HG03025 (cell line): Measurements from ENCODE around the gene FMN1.

ENCODE experiments used
- ATAC-seq: cut with Tn5 transposase; IDR thresholded peaks from one replicate; pipeline ENCODE4 v1.9.1; 2021; ENCODE audit warnings: mild to moderate bottlenecking, moderate library complexity; ENCODE audit not compliant: unreplicated experiment, low FRiP score

Gene FMN1

DNA sequence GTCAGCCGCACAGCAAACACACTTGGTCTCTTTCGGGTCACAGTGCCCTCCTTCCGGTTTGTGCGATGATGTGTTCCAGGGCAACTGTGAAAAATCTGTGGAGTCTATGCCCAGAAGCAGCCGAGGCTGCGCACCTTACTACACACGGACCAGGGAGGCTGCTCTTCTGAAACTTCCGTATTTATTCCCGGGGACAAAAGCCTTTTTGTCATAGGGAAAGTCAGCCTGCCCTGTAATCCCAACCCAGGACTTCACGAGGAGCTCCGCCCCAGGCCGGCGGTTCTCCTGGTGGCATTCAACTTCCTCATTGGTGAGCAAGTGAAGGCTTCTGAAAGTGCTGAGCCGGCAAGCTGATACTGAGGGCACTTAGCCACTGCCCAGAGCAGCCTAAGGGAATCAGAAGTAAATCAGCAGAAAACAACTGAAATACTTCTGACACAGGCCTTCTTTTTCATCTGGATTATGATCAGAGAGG lies 126.5 kb downstream of the FMN1 start:
- ATAC-seq = no peak

DNA sequence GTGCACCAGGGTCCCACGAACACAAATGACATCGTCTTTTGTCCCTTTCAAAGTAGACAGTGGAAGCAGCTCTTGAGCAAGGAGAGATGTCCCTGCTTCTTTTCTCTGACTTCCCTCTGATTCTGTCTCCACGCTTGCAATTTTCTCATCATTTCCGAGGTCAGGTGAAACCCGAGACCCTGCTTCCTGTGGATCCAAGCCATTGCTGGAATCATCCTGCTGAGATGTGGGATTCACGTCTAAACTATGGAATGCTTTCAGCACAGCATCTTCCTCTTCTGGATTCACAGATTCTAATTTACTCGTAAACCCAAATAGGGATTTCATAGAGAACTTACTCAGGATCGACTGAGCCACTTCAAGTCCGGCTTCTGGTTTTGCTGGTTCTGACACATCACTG lies 127.1 kb downstream of the FMN1 start:
- ATAC-seq = no peak

DNA sequence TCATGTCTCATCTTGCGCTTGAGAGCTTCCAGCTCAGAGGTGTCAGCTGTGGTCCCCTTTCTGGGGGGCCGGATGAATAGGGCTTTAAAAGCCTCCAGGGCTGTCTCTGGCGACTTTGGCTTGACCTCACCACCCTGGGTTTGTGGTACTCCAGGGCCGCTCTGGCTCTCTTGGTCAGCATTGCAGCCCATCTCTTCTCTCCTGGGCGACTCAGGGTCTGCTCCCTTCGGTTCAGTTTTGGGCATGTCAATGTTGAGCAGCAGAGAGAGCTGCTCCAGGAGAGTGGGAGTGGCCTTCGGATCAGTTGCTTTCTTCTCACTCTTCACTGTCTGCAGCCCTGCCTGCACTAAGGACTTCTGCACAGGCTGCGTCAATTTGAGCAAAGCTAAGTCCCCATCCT lies 127.9 kb downstream of the FMN1 start:
- no peak for ATAC-seq

DNA sequence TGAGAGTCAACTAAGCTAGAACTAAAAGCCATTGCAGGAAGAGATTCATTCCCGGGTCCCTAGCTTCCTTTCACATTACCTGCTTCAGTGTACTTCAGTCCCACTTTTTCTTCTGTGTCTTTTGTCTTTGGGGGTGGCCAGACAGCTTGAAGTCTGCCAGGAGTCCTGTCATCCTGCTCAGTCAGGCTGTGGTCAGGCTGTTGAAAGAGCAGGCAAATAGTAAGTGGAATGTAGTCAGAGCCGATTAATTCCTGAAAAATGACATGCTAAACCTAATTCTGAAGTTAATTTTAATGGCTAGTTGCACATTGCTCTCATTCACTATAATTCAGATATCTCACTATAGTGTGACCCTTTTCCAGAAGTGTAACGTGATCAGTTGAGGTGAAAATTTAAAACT lies 129.6 kb downstream of the FMN1 start:
- no peak for ATAC-seq

DNA sequence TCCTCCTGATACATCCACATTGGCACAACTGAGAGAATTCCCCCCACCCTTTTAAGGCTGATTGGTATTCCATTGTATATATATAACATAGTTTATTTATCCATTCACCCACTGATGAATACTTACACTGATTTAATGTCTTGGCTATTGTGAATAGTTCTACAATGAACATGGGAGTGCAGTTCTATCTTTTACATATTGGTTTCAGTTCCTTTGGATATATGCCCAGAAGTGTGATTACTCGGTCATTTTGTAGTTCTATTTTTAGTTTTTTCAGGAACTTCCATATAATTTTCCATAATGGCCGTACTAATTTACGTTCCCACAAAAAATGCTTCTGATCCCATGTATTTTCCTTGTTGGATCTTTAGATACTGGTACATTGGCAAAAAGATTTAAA lies 135.3 kb downstream of the FMN1 start:
- no peak for ATAC-seq

DNA sequence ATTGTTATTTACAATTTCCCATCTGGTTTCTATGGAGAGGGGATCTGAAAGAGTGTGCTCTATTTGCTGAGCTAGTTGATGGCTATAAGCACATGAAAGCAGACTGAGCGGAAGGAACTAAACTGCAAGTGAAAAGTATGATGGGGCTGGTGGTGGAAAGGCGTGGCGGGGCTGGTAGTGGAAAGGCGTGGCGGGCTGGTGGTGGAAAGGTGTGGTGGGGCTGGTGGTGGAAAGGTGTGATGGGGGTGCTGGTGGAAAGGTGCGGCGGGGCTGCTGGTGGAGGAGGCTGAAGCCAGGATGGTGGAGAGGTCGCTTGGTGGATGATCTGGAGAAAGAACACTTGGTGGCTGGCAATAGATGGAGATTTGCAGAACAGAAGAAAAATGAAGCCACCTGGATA lies 136.7 kb downstream of the FMN1 start:
- no peak for ATAC-seq

DNA sequence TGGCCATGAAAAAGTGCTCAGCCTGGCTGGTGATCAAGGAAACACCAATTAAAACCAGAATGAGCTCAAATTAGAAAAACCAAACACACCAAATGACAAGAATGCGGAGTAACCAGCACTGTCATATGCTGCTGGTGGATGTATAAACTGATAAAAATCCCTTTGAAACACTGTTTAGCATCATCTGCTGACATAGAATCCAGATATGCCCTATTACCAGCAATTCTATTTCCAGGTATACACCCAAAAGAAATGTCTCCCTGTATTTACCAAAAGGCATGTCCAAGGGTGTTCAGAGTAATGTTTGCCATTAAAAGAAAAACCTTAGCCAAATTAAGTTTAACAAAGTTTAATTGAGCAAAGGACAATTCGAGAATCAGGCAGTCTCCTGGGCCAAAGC lies 138.6 kb downstream of the FMN1 start:
- ATAC-seq = no peak

DNA sequence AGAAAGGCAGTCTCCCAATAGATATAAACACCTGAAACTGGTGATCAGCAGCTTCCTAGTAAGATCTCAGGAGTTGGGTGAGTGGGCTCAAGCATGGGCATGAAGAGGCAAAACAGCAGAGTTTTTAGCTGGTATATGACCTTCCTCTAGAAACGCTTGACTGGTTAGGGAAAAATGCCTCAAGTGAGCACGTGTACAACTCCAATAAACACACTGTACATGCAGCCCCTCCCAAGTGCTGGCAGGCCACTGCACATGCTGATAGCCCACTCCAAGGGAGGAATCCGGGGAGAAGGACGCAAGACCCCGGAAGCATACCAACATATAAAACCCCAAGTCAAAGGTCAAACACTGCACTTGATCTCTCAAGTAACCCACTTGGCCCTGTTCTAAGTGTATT lies 143.0 kb downstream of the FMN1 start:
- ATAC-seq = no peak

DNA sequence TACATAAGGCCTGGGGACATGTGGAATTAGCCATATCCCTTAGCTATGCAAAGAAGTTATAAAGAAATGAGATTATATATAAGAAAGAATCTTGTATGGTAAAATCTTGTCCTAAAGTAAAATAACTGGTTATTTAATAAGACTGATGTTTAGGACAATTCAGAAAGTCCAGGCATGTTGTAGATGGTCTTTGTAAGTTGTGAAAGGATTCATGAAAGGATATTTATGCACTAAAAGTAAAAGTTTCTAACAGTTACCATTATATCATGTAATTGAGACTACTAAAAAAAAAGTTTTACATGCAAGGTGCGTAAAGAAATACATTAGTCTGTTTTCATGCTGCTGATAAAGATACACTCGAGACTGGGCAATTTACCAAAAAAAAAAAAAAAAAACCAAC lies 146.3 kb downstream of the FMN1 start:
- no peak for ATAC-seq

DNA sequence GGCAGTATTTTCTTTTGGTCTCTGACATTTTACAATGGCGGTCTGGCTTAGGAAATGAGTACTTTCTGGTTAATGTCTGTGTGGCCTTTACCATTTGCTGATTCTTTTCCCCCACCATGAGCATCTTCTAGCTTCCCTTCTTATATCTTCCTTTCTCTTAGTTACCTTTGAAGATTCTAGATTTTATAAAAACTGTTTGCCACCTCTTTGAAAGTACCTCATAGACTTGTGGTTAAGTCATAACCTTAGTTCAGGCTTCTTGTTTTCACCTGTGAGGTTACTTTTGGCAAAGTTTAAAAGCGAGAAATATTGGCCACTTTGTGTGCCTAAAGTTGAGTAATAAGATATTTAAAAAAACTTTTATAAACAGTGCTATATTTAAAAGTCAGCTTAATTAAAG lies 147.4 kb downstream of the FMN1 start:
- ATAC-seq = no peak

DNA sequence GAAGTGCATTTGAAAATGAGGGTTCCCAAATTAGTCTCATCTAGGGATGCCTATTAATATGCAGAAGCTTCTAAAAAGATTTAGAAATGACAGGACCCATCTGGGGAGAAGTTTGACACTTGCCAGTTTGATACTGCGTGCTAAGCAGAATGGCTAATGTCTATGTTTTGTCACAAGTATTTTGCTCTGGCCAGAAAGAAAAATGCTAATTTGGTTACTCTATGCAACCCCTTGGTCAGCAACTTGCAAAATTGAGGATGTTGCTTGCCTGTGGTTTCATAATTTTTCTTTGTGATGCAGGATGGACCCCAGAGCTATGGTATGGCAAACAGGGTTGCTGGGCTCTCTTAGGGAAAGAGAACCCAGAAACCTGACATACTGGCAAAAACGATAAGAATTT lies 148.2 kb downstream of the FMN1 start:
- no peak for ATAC-seq

DNA sequence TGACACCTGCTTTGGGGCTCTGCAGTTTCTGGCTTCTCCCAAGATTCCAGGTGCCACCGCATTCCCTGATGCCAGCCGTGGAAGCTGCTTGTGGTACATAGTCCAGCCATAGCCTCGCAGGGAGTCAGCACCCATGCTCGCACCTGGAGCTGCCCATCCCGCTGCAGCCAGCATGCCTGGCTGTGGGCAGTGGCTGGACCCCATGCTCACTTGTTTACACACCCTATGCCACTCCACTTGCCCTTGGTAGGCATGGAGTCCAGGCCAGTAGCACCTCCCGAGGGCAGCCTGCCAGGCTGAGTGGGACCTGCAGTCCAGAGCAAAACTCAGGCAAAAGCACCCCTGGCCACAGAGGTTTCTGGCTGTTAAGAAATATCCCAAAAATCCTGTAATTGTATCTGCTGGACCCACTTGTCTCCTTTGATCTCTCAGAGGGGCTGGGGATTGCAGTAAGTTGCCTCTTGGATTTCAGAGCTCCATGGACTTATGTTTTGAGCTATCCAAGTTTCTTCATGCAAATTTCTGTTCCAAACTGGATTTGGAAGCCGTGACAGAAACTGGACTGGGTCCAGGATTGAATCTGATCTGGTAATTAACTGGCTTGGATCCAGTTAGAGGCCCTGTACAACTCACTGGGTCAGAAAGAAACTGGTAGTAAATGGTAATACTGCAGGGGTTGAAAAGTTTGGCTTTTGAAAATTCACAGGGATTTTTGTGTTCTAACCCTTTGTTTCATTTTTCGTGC lies 149.3 kb downstream of the FMN1 start:
- no peak for ATAC-seq

DNA sequence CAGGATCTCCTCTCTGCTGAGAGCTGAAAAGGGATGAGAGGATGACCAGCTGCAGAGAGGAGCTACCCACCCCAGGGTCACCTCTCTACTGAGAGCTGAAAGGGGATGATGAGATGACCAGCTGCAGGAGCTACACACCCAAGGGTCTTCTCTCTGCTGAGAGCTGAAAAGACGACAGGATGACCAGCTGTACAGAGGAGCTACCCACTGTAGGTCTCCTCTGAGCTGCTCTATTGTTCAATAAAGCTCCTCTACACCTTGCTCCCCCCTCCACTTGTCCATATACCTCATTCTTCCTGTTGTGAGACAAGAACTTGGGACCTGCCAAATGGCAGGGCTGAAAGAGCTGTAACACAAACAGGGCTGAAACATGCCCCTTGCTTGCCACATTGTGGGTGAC lies 149.9 kb downstream of the FMN1 start:
- no peak for ATAC-seq

DNA sequence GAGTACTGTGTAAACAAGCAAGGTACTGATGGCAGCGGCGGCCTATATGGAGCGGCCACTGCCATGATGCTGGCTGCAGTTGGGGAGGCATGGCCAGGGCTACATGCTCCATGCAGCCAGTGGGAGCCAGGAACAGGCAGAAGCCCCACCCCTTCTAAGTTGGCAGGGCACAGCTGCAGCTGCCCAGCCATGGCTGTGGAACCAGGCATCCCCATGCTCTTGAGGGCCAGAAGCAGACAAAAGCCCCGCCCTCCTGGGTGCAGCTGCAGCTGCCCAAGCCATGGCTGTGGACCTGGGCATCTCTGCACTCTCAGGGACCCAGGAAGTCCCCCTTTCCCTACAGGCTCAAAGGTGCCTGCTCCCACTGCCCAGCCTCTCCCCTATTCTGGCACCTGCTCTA lies 150.9 kb downstream of the FMN1 start:
- ATAC-seq = no peak

DNA sequence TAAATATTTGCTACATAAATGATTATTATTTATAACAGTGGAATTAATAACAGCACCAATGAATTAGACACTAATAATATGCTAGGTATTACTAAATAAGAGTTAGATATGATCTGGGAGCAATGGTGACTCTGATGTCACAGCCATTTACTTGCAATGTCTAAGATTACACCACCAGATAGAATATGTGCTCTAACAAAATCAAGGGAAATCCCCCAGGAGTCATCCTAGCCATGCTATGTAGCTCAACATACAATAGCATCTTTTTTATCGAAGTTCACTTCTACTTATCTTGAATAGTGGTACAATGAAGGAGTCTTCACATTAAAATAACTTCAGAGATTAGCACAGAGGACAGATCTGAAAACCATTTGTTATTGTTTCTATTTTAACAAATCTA lies 154.0 kb downstream of the FMN1 start:
- no peak for ATAC-seq

DNA sequence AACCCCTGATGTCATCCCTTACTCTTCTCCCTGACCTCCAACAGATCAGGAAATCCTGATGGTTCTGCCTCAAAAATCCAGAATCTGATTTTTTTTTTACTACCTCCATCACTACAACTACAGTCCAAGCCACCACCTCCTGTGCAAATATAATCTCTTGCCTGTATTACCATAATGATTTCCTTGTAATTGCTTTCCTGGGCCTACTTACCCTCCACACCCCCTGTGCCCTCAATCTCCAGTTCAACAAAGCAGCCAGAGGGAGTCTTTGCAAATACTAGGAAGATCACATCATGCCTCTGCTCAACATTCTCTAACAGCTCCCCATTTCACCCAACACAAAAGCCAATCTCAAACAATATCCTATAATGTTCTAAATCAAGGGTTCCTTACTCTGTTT lies 159.9 kb downstream of the FMN1 start:
- no peak for ATAC-seq

DNA sequence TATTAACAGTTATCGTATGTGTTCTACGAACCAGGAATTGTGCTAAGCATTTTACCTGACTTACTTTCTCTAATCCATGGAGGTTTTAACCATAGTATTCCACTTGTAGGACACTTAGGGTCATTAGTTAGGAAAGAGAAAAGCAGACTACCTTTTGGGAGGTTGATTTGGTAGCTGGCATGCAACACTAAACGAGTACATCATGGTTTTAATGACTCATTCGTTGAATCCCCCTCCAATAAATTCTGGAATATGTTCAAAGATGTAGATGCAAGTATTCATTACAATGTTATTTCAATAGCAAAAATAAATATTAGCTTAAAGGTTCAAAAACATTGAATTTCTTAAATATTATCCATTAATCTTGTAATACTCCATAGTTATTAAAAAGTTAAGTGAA lies 162.5 kb downstream of the FMN1 start:
- no peak for ATAC-seq

DNA sequence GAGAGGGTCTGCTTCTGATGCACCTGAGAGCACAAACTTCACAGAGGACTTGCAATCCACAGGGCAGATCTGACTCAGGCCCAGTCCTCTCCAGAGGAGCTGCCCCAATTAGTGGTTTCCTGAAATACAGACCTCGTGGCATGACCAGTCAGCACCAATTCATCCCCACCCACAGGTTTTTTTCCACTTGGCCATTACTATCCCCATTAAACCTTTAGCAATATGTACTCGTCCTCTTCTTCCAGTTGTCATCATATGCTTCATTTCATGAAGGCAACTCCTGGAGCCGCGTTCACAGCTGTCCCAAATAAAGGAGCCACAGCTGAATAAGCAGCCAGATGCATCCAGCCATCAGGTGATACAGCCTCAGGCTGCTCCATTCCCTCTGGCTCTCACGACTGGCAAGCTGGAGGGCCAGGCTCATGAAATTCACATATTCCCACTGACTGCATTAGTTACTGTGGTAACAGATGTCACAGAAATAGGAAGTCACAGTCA lies 163.1 kb downstream of the FMN1 start:
- ATAC-seq = no peak

DNA sequence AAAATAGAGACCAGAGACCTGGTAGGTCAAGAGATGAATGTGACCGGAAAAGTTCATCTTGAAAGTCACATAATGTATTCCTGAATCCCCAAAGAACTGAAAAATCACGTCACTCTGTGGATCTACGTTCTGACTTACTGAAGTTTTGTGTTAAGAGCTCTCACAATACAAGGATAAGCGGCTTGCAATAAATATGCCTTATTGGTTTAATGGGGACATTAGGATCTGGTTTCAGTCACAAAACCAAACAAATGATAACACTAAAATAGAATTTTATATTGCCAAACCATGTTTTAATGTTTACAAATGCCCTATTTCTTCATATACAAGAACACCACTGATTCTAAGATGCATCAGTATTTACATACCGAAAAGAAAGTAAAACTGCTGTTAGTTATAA lies 164.2 kb downstream of the FMN1 start:
- ATAC-seq = no peak

DNA sequence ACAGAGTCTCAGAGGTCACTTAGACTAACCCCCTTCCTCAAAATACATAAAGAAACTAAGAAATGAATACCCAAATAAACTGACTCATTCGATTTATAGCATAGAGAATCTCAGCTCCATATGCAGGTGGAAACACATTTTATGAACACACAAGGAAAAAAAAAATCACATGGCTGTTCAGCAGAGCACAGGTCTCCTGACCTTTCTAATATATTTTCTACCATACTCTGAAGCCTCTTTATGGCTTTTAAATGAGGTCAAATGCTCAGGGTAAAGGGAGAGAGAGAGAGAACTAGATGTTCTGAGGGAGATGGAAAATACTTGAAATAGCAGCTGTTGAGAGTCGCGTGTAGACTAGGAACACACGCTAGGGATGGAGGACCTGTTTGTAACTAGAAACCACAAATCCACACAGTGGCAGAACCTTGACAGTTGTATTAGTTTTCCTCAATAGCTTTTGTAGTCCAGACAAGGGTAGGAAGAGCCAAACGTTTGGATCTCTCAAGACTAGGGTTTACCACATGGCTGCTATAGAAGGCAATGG lies 165.3 kb downstream of the FMN1 start:
- ATAC-seq = no peak

DNA sequence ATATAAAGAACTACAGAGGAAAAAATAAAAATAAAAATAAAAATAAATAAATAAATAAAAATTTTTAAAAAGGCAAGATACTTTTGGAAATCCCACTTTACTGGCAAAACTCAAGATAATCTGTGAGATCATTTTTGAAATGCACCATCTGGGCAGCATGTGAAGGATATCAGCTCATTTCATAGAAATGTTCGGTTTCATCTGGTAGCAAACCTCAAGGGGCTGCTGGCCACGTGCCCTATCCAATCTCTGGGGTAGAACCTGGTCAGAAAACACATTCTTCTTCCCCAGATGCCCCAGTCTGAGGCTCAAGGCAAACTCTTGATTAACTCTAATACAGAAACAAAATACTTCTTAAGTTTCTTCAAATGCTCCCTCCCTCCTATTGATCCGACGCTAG lies 166.0 kb downstream of the FMN1 start:
- ATAC-seq = no peak

DNA sequence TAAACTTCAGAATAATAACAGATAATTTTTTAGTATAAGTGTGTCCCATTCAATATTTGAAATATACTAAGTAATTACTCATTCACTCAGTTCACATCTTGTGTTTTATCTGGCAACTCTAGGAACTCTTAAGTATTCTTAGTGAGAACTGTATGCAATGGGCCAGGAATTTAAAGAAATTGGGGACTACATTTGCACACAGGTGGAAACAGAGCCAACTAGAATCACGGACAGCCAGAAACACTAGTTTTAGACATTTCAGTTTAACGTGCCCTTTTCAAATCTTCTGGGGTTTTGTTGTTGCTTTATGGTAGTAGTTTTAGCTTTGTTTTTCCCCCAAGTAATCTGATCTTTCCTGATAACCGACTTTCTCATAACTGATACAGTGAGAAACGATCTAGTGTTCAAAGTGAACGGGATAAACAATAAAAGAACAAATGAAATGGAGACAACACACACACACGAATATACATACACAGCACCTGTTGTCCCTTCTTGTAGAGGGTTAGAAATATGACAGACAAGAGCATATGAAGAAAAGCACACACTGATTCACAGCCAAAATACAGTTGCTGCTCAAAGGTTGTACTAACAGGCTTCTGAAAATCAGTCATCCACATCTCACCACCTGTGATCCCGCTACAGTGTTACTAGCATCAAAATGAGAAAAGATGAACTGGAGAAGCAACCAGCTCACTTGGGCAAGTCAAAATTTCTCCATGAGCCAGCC lies 167.0 kb downstream of the FMN1 start:
- ATAC-seq = no peak
